SK-N-SH (cell line): ENCODE data around the gene ZBTB7B. TPM values are rescaled to one million over a fixed set of nuclear protein-coding genes. Genes with fewer than 3 reads are reported as not detected.
A peak's percentile ranks its signal among the peaks of the same experiment; 100 is the strongest.

Experiments used
- CTCF ChIA-PET: fragments of 300-600, 350-600 bp; formaldehyde crosslinking; extraction: SDS; loops from one replicate; lab custom pipeline; 2021; lab: Yijun Ruan, JAX
- POLR2A ChIA-PET: fragments of 350-600 bp; sonication (Branson Sonifier 250); formaldehyde crosslinking; extraction: SDS; loops from one replicate; lab custom pipeline; 2020; ENCODE audit warnings: antibody characterized with exemption, inconsistent platforms; lab: Yijun Ruan, JAX
- DNase-seq: peaks from one replicate; pipeline ENCODE4 v3.0.0; 2012
- H2AFZ ChIP-seq: fragments of 200-600 bp; sonication (generic); 2 replicates; pipeline ENCODE4 v1.8.1; 2016; ENCODE audit warnings: antibody characterized with exemption, mild to moderate bottlenecking, low read depth
- H3F3A ChIP-seq: fragments of 200-600 bp; sonication (generic); replicated peaks from 2 replicates; pipeline ENCODE3; 2016; ENCODE audit warnings: antibody characterized with exemption, mild to moderate bottlenecking; ENCODE audit not compliant: insufficient read depth
- H3K27ac ChIP-seq, 2 experiments: fragments of 200-500 bp in 1 of 2; fragments of 200-600 bp in 1 of 2; sonication (Bioruptor generic) in 1 of 2; sonication (generic), shearing (Covaris generic) in 1 of 2; 2 replicates each; pipeline versions ENCODE4 v1.5.1 to v1.6.1; 2014 to 2016; ENCODE audit warnings: low read depth in 2 of 2, inconsistent platforms in 1 of 2, low read length in 1 of 2, mild to moderate bottlenecking in 1 of 2, mixed read lengths in 1 of 2
- H3K27me3 ChIP-seq: fragments of 200-600 bp; sonication (generic), shearing (Covaris generic); 2 replicates; pipeline ENCODE4 v1.6.1; 2016; ENCODE audit warnings: mixed run types; ENCODE audit not compliant: insufficient read depth
- H3K36me3 ChIP-seq, 2 experiments: fragments of 200-500 bp in 1 of 2; fragments of 200-600 bp in 1 of 2; sonication (Bioruptor generic) in 1 of 2; sonication (generic) in 1 of 2; replicated peaks in 1 of 2; 2 replicates each; pipeline versions ENCODE3 to v1.5.1; 2014 to 2016; ENCODE audit warnings: low read length in 1 of 2, mild to moderate bottlenecking in 1 of 2; ENCODE audit not compliant: insufficient read depth in 2 of 2, control insufficient read depth in 1 of 2
- H3K4me1 ChIP-seq, 2 experiments: fragments of 200-500 bp in 1 of 2; fragments of 200-600 bp in 1 of 2; sonication (Bioruptor generic) in 1 of 2; sonication (generic), shearing (Covaris generic) in 1 of 2; 2 replicates each; pipeline versions ENCODE4 v1.5.1 to v1.6.1; 2014 to 2016; ENCODE audit warnings: low read depth in 1 of 2, low read length in 1 of 2, mixed run types in 1 of 2; ENCODE audit not compliant: insufficient read depth in 2 of 2, control insufficient read depth in 1 of 2
- H3K4me2 ChIP-seq: fragments of 200-600 bp; sonication (generic), shearing (Covaris generic); 2 replicates; pipeline ENCODE4 v1.6.1; 2017; ENCODE audit warnings: mixed run types
- H3K4me3 ChIP-seq, 2 experiments: fragments of 200-500 bp in 1 of 2; fragments of 200-600 bp in 1 of 2; sonication (Bioruptor generic) in 1 of 2; sonication (generic), shearing (Covaris generic) in 1 of 2; 2 replicates each; pipeline versions ENCODE4 v1.5.1 to v1.8.1; 2014 to 2016; ENCODE audit warnings: low read depth in 2 of 2, inconsistent platforms in 1 of 2, low read length in 1 of 2, mild to moderate bottlenecking in 1 of 2, mixed read lengths in 1 of 2, moderate library complexity in 1 of 2
- H3K79me2 ChIP-seq: fragments of 200-600 bp; sonication (generic); 2 replicates; pipeline ENCODE4 v1.8.1; 2017; ENCODE audit warnings: mild to moderate bottlenecking; ENCODE audit not compliant: insufficient read depth
- H3K9ac ChIP-seq: fragments of 200-600 bp; sonication (generic); 2 replicates; pipeline ENCODE4 v1.6.1; 2017; ENCODE audit warnings: mixed run types
- H3K9me2 ChIP-seq: fragments of 200-600 bp; sonication (generic); 2 replicates; pipeline ENCODE4 v1.6.1; 2017; ENCODE audit warnings: mixed run types
- H3K9me3 ChIP-seq: fragments of 200-600 bp; sonication (generic); 2 replicates; pipeline ENCODE4 v1.6.1; 2017; ENCODE audit warnings: mixed run types, mild to moderate bottlenecking, moderate library complexity
- H4K20me1 ChIP-seq: fragments of 200-600 bp; sonication (generic); 2 replicates; pipeline ENCODE4 v1.6.1; 2017; ENCODE audit warnings: mild to moderate bottlenecking, mixed run types; ENCODE audit not compliant: insufficient read depth
- ELF1 ChIP-seq: IDR thresholded peaks from 2 replicates; pipeline ENCODE4 v1.4.0; 2012
- EP300 ChIP-seq, 2 experiments: IDR thresholded peaks; 2 replicates each; pipeline versions ENCODE4 v1.4.0 to v1.6.1; 2012; ENCODE audit warnings: borderline replicate concordance in 1 of 2, low read depth in 1 of 2, low read length in 1 of 2
- EZH2phosphoT487 ChIP-seq: fragments of 200-600 bp; sonication (generic); IDR thresholded peaks from 2 replicates; pipeline ENCODE4 v1.6.1; 2017; ENCODE audit warnings: low read depth, mixed run types, mild to moderate bottlenecking, antibody characterized with exemption, moderate library complexity, borderline replicate concordance
- FOSL2 ChIP-seq: IDR thresholded peaks from 2 replicates; pipeline ENCODE4 v1.4.0; 2012; ENCODE audit warnings: low read depth, mild to moderate bottlenecking, moderate library complexity, borderline replicate concordance
- FOXJ3 ChIP-seq: sonication (generic); formaldehyde crosslinking; IDR thresholded peaks from 2 replicates; pipeline ENCODE4 v1.5.1; 2020; ENCODE audit warnings: mild to moderate bottlenecking, missing genetic modification reagents
- FOXM1 ChIP-seq: IDR thresholded peaks from 2 replicates; pipeline ENCODE4 v1.4.0; 2012; ENCODE audit warnings: low read depth, mild to moderate bottlenecking
- GABPA ChIP-seq: IDR thresholded peaks from 2 replicates; pipeline ENCODE4 v1.4.0; 2012; ENCODE audit warnings: low read depth, mild to moderate bottlenecking
- GATA2 ChIP-seq: sonication (generic); formaldehyde crosslinking; IDR thresholded peaks from 2 replicates; pipeline ENCODE4 v1.5.0; 2020; ENCODE audit warnings: mild to moderate bottlenecking, missing genetic modification reagents
- MEF2A ChIP-seq: IDR thresholded peaks from 2 replicates; pipeline ENCODE4 v1.4.0; 2012; ENCODE audit warnings: low read depth, borderline replicate concordance
- MXI1 ChIP-seq: IDR thresholded peaks from 2 replicates; pipeline ENCODE4 v1.6.1; 2012; ENCODE audit warnings: mild to moderate bottlenecking, low read depth, low read length, improper control_type of control experiment
- NFIC ChIP-seq: IDR thresholded peaks from 2 replicates; pipeline ENCODE4 v1.4.0; 2012; ENCODE audit warnings: borderline replicate concordance
- NRF1 ChIP-seq: IDR thresholded peaks from 2 replicates; pipeline ENCODE4 v1.6.1; 2012; ENCODE audit warnings: low read depth, mild to moderate bottlenecking, low read length
- RFX5 ChIP-seq: IDR thresholded peaks from 2 replicates; pipeline ENCODE4 v1.6.1; 2012; ENCODE audit warnings: mild to moderate bottlenecking, improper control_type of control experiment, low read length
- RXRA ChIP-seq: IDR thresholded peaks from 2 replicates; pipeline ENCODE4 v1.4.0; 2012; ENCODE audit warnings: low read depth, mild to moderate bottlenecking, borderline replicate concordance
- SIN3A ChIP-seq: IDR thresholded peaks from 2 replicates; pipeline ENCODE4 v1.6.1; 2012; ENCODE audit warnings: low read depth, mild to moderate bottlenecking, low read length, moderate library complexity, borderline replicate concordance
- SMC3 ChIP-seq: IDR thresholded peaks from 2 replicates; pipeline ENCODE4 v1.6.1; 2012; ENCODE audit warnings: low read depth, low read length, improper control_type of control experiment
- TCF12 ChIP-seq: IDR thresholded peaks from 2 replicates; pipeline ENCODE4 v1.4.0; 2012
- TEAD4 ChIP-seq: IDR thresholded peaks from 2 replicates; pipeline ENCODE4 v1.4.0; 2012; ENCODE audit warnings: mild to moderate bottlenecking, borderline replicate concordance; ENCODE audit not compliant: insufficient read depth
- WGBS: methylation state at CpG from one replicate; pipeline ENCODE4 v1.1.6; 2017; ENCODE audit warnings: low lambda C conversion rate; 5-methylcytosine and 5-hydroxymethylcytosine counted together
- polyA plus RNA-seq, 3 experiments: library from polyadenylated mRNA; depleted of rRNA; stranded (reverse); fragments of >200 nt; gene quantifications; 2 replicates each; pipeline ENCODE4 v1.2.3, GENCODE V29; 2012
- TF ChIP-seq, protein P1 (sequence below): IDR thresholded peaks from 2 replicates; pipeline ENCODE4 v1.6.1; 2012; ENCODE audit warnings: mild to moderate bottlenecking, low read depth, low read length, moderate library complexity
- TF ChIP-seq, protein P2 (sequence below): fragments of 150-350 bp; IDR thresholded peaks from 2 replicates; pipeline ENCODE4 v1.6.1; 2017; ENCODE audit warnings: antibody characterized with exemption, low read length, low read depth, borderline replicate concordance
- TF ChIP-seq, protein P3 (sequence below): IDR thresholded peaks from 2 replicates; pipeline ENCODE4 v1.4.0; 2012; ENCODE audit warnings: low read depth, borderline replicate concordance
- TF ChIP-seq, protein P4 (sequence below): fragments of 150-350 bp; IDR thresholded peaks from 2 replicates; pipeline ENCODE4 v1.6.1; 2016; ENCODE audit warnings: mild to moderate bottlenecking, low read depth, low read length
- TF ChIP-seq, protein P5 (sequence below): IDR thresholded peaks from 2 replicates; pipeline ENCODE4; 2012
- TF ChIP-seq, protein P6 (sequence below): IDR thresholded peaks from 2 replicates; pipeline ENCODE4 v1.4.0; 2012; ENCODE audit warnings: low read depth

Gene ZBTB7B
- polyA plus RNA-seq, 1 of the 3 experiments (the other 2 are of a cell fraction) = 15.7 TPM

DNA sequence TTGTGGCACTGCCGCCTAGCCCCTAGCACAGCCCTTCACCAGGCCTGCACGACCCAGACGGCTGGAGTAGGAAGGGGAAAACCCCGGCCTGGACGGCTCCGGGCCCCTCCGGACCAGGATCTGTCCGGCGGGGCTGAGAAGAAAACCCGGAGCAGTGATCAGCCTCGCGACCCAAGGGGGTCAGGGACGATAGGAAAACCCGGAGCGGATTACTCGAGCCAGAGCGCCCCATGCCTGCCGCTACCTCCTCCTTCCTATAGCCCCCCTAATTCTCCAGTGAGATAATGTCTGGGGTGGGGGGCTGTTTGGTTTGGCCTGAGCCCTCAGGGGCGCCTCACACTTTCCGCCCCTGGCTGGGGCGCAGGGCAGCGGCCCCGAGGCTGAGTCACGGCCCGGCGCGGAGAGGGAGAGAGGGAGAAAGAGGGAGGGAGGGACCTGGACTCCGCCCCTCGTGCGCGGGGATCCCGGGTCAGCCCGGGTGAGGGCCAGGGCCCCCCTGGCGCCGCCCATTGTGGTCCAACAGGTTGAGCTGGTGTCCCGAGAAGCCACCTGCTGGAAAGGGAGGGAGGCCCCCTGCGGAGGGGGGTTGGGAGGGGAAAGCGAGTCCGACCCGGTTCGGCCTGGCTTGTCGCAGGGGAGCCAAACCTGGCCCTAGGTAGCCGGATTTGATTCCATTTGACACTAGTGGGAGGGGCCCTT, 1.7 kb upstream of the ZBTB7B start:
- CTCF ChIA-PET = interaction anchor here (0.8 to 14.0 kb wide), 20 partner anchors 14 to 172 kb away, joined by 3 to 640 read pairs (median 6); partner anchors contain the start of genes ADAM15, CKS1B, DCST1 and DCST2
- Histone ChIP-seq H3K9me2 (no peaks in the 10 kb centered on the region), H3K4me3 (peak overlapping the region; percentile 57 to 71), H3K27ac (peak overlapping the region; percentile 92 to 94), H3K9me3 (no peaks in the 10 kb centered on the region), H2AFZ (no peak overlapping the region; the same call in 1 of the 2 replicates), H3K4me2 (peak overlapping the region; percentile 96), H3K36me3 (peaks cover 0 to under 1% of the 10 kb centered on the region in 2 experiments), H4K20me1 (no peaks in the 10 kb centered on the region), H3K27me3 (no peaks in the 10 kb centered on the region), H3K9ac (peak overlapping the region; percentile 76), H3F3A (peaks cover 30% of the 10 kb centered on the region), H3K4me1 (peaks cover 19 to 31% of the 10 kb centered on the region in 2 experiments), H3K79me2 (peaks cover 32% of the 10 kb centered on the region)
- POLR2A ChIA-PET = interaction anchor here (0.9 to 3.0 kb wide), 4 partner anchors 17 to 40 kb away, joined by 3 to 18 read pairs (median 6); partner anchors contain the start of genes PYGO2 and SHC1
- DNase-seq = peak; percentile 94
- WGBS = 2% methylated on average over 20 of the region's 43 CpGs
- TF ChIP-seq MXI1 = peak; percentile 64
- TF ChIP-seq, protein P1, sequence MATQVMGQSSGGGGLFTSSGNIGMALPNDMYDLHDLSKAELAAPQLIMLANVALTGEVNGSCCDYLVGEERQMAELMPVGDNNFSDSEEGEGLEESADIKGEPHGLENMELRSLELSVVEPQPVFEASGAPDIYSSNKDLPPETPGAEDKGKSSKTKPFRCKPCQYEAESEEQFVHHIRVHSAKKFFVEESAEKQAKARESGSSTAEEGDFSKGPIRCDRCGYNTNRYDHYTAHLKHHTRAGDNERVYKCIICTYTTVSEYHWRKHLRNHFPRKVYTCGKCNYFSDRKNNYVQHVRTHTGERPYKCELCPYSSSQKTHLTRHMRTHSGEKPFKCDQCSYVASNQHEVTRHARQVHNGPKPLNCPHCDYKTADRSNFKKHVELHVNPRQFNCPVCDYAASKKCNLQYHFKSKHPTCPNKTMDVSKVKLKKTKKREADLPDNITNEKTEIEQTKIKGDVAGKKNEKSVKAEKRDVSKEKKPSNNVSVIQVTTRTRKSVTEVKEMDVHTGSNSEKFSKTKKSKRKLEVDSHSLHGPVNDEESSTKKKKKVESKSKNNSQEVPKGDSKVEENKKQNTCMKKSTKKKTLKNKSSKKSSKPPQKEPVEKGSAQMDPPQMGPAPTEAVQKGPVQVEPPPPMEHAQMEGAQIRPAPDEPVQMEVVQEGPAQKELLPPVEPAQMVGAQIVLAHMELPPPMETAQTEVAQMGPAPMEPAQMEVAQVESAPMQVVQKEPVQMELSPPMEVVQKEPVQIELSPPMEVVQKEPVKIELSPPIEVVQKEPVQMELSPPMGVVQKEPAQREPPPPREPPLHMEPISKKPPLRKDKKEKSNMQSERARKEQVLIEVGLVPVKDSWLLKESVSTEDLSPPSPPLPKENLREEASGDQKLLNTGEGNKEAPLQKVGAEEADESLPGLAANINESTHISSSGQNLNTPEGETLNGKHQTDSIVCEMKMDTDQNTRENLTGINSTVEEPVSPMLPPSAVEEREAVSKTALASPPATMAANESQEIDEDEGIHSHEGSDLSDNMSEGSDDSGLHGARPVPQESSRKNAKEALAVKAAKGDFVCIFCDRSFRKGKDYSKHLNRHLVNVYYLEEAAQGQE = 0 out of 2 replicates have a peak, but pooled peaks have one; percentile 28
- peak; percentile 68; the same call in 1 of the 2 replicates for TF ChIP-seq NFIC
- TF ChIP-seq GATA2 = no peak
- TF ChIP-seq SMC3 = 0 out of 2 replicates have a peak, but pooled peaks have one; percentile 2
- TF ChIP-seq FOSL2 = peak; percentile 81
- TF ChIP-seq, protein P2, sequence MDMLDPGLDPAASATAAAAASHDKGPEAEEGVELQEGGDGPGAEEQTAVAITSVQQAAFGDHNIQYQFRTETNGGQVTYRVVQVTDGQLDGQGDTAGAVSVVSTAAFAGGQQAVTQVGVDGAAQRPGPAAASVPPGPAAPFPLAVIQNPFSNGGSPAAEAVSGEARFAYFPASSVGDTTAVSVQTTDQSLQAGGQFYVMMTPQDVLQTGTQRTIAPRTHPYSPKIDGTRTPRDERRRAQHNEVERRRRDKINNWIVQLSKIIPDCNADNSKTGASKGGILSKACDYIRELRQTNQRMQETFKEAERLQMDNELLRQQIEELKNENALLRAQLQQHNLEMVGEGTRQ = no peak
- no peak for TF ChIP-seq MEF2A
- no peak for TF ChIP-seq EZH2phosphoT487
- peak; percentile 58; the same call in 1 of the 2 replicates for TF ChIP-seq ELF1
- peak; percentile 68; the same call in 1 of the 2 replicates for TF ChIP-seq SIN3A
- TF ChIP-seq FOXM1 = peak; percentile 59; the same call in 1 of the 2 replicates
- TF ChIP-seq TCF12 = peak; percentile 55; the same call in 1 of the 2 replicates
- 0 out of 2 replicates have a peak, but pooled peaks have one; percentile 31 for TF ChIP-seq NRF1
- no peak for TF ChIP-seq FOXJ3 (CRISPR knock-in tag)
- TF ChIP-seq, protein P3, sequence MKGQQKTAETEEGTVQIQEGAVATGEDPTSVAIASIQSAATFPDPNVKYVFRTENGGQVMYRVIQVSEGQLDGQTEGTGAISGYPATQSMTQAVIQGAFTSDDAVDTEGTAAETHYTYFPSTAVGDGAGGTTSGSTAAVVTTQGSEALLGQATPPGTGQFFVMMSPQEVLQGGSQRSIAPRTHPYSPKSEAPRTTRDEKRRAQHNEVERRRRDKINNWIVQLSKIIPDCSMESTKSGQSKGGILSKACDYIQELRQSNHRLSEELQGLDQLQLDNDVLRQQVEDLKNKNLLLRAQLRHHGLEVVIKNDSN = no peak
- TF ChIP-seq, protein P4, sequence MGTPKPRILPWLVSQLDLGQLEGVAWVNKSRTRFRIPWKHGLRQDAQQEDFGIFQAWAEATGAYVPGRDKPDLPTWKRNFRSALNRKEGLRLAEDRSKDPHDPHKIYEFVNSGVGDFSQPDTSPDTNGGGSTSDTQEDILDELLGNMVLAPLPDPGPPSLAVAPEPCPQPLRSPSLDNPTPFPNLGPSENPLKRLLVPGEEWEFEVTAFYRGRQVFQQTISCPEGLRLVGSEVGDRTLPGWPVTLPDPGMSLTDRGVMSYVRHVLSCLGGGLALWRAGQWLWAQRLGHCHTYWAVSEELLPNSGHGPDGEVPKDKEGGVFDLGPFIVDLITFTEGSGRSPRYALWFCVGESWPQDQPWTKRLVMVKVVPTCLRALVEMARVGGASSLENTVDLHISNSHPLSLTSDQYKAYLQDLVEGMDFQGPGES = no peak
- no peak; the same call in 1 of the 2 replicates for TF ChIP-seq GABPA
- TF ChIP-seq, protein P5, sequence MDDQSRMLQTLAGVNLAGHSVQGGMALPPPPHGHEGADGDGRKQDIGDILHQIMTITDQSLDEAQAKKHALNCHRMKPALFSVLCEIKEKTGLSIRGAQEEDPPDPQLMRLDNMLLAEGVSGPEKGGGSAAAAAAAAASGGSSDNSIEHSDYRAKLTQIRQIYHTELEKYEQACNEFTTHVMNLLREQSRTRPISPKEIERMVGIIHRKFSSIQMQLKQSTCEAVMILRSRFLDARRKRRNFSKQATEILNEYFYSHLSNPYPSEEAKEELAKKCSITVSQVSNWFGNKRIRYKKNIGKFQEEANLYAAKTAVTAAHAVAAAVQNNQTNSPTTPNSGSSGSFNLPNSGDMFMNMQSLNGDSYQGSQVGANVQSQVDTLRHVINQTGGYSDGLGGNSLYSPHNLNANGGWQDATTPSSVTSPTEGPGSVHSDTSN = peak; percentile 54
- TF ChIP-seq, protein P6, sequence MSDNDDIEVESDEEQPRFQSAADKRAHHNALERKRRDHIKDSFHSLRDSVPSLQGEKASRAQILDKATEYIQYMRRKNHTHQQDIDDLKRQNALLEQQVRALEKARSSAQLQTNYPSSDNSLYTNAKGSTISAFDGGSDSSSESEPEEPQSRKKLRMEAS = peak; percentile 64; the same call in 1 of the 2 replicates
- peak; percentile 24; the same call in 1 of the 2 replicates for TF ChIP-seq RXRA
- no peak; the same call in 1 of the 2 replicates for TF ChIP-seq TEAD4
- TF ChIP-seq RFX5 = peak; percentile 68; the same call in 1 of the 2 replicates
- peak in 1 of 2 experiments; percentile 50; a peak in 3 of 4 replicates for TF ChIP-seq EP300 (IDR thresholded peaks at IDR 0.05; ENCODE audit: borderline replicate concordance in 1 of 2, low read depth in 1 of 2, low read length in 1 of 2)
